G401.6 (cell line): ENCODE results near the gene SNX15.

ENCODE experiments used
- FAIRE-seq: peaks from 2 replicates; lab custom pipeline; 2012; peaks lifted over from hg19 to GRCh38; lab: Jason Lieb, UNC

SNX15 gene

DNA sequence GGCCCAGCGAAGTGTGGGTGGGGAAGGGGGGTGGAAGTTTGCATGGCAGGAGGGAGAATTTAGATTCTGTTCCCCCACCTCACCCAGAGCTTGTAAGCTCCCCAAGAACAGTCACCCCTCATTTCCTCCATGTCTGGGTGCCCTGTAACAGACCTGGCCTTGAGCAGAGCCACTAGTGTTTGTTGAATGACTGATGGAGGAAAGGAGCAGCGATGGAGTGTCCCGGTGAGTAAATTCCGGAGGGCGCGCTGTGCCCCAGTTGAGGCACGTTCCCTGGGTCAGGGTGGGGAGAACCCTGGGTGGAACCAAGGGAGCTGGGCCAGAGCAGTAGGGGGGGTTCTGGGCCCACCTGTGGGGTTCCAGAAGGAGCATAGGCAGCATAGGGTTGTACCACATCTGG lies 30.3 kb downstream of the SNX15 start:
- FAIRE-seq = no peak

DNA sequence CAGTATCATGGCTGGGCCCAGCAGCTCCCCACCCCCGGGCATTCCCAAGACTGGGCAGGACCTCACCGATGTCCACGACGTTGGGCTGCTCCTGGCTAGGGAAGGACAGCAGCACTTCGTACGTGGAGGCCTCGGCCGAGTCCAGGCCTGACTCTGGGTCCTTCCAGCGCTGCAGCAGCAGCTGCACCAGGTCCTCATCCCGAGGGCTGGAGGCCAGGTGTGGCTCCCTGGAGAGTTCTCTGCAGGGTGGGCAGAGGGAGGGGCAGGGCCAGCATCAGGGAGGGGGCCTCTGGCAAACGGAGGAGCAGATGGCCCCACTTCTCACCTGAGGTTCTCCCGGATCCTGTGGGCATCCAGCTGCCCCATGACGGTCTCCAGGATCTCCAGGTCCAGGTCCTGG lies 30.8 kb downstream of the SNX15 start:
- no peak for FAIRE-seq

DNA sequence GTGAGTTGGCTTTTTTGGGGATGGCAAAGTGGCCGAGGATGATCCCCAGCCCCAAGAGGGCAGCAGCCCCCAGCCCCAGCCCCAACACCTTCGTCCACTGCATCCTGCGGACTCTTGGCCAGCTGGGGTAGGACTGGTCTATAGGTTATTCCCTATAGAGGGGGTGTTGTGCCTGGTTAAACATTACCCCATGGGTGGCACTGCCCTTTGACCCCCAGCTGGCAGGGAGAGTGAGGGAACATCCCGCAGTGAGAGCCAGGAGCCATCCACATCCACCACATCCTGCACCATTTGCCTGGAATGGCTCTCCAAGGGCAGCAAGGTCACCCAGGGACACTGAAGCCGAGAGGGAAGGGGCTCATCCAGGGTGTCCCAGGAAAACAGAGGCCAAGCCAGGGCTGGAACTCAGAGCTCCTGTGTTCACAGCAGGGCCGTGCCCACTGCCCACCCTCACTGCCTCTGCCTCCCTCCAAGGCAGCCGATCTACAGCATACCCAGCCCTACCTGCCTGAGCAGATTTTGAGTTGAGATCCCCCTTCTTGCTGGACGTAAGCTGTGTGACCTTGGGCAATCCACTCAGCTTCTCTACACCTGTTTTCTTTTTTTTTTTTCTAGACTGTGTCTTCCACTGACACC lies 31.3 kb downstream of the SNX15 start, which contains the start of gene NAALADL1:
NAALADL1 (minus strand) TSS at position 135 of the 636 bp plus-strand sequence; CDS start at position 103, 32 bp downstream.
- FAIRE-seq = no peak

DNA sequence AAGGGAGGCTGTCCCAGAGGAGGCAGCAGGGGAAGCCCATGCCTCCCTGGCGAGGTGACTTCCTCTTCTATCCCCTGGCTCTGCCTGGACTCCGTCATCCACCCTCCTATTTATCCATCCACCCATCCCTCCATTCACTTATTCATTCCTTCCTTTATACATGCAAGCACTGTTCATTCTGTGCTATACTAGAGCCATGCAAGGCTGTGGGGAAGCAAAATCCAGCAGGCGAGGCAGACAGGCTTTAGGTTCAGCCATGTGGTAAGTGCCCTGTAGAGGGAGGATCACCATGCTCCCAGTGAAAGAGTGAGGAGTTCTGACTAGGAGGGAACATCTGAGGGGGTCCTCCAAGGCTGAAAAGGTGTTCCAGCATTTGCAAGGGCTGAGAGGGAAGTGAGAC lies 32.3 kb downstream of the SNX15 start:
- no peak for FAIRE-seq

DNA sequence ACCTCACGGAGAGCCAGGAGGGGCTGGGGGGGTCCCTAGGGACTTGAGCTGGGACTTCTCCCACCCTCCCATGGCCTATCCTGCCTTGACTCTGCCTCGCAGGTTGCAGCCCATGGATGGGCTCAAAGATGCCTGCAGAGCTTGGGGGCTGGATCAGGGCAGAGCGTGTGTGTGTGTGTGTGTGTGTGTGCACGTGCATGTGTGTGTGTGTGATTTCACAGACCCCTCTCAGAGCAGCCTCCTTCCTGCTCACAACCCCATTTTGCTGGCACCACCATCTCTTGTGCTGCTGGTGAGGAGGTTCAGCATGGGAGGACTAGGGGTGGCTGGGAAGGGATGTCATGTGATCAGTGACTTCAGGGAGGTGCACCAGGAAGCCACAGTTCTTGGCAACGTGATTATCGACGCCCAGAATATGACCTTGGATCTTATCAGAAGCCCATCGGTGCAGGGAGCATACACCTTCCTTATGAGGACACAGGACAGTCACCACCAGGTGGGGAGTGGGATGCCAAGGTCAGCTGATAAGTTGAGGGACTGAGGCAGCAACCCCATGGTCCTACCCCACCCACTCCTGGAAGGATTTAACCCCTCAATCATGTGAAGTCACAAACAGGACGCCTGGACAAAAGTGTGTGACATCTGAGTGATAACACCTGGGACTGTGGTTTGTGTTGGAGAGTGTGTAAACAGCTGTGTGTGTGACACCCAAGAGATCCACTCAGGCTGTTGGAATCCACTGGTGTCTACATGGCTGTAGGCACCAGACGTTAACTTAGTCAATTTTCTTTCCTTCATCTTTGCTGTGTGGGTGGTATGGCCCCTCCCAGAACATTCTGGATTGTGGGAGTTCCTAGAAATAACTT lies 33.0 kb downstream of the SNX15 start:
- no peak for FAIRE-seq

DNA sequence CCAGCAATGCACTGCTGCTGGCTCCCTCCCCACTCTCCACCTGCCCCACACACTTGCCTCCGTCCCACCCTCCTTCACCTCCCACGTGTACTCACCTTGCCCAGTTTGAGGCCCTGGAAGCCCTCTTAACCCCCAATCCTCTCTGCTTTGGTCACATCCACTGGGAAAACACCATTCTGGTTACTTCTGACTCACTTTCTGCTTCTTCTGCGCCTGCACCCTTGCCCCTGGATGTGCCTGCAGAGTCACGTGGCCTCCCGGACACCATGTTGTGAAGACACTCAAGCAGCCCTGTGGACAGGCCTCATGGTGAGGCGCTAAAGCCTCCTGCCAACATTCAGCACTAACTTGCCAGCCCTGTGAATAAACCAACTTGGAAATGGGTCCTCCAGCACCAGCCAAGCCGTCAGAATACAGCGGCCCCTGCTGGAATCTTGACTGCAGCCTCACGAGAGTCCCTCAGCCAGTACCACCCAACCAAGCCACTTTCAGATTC lies 33.7 kb downstream of the SNX15 start:
- no peak for FAIRE-seq

GRCh38 chr11:65063532-65063931 lies 36.3 kb downstream of the SNX15 start:
- FAIRE-seq = no peak

GRCh38 chr11:65064847-65065240 lies 37.6 kb downstream of the SNX15 start:
- no peak for FAIRE-seq

DNA sequence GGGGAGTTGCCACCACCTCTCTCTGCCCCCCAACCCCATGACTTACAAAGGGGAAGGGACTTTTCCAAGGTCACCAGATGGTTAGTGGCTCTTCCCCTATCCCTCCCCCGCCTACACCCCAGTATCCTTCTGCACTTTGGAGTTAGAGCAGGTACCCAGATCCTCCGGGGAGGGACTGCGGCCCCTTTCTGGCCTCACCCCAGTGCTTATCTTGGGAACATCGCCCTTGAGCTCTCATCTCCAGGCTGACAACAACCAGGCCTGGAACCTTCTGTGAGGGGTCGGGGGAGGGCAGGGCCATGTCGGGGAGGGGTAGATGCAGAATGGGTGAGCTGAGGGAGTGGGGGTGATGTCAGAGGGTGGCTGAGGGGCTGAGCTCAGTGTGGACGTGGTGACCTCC lies 38.6 kb downstream of the SNX15 start:
- no peak for FAIRE-seq

DNA sequence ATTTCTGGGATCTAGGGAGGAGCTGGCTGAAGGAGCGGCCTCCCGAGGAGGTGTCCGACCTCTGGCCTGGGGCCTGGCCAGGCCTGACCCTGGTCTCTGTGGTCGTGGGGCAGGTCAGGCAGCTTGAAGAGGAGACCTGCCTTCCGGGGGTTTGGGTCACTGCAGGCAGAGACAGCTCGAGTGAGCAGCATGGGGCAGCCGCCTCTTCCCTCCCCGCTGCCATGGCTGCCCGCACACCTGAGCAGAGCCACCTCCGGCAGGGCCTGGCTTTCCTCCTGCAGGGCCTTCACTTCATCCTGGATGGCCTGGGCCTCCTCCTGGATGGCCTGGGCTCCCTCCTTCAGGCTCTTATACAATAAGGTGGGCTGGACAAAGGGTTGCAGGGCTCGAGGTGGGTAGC lies 39.1 kb downstream of the SNX15 start:
- no peak for FAIRE-seq

DNA sequence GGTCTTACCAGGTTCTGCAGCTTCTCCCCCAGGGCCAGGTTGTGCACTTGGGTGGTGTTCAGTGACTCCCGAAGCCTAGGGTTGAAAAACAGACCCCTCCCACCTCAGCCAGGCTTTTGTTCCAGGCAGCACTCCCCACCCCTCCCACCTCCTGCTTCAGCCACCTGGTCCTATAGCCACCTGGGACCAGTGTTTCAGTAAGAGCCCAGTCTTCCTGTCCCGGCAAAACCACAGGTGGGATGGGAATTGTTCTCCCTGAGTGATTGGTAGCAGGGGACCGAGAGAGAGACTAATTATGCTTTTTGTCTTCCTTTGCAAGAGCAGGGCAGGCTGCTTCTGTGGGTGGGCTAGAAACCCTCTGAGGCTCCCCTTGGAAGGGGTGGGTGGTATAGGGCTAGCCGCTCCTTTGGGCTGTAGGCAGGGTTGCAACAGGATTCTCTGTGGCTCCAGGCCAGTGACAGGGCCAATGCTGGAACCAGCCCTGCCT lies 39.6 kb downstream of the SNX15 start:
- FAIRE-seq = no peak

DNA sequence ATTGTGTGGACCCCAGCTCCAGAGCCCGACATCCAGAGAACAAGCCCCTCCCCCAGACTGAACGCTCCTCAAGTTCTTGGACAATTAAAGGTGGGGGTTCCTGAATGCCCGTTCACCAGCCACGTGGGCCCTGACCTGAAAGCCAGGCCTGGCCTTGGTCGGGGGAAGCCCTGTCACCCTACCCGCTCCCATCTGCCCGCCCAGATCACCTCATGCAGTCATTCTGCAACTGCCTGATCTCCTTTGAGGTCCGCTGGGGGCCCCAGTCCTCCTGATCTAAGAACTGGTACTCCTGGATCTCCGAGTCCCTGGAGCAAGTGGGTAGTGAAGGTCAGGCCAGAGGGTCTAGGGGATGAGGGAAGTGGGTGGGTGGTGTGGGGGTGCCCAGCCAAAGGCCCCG lies 40.2 kb downstream of the SNX15 start:
- FAIRE-seq = no peak

DNA sequence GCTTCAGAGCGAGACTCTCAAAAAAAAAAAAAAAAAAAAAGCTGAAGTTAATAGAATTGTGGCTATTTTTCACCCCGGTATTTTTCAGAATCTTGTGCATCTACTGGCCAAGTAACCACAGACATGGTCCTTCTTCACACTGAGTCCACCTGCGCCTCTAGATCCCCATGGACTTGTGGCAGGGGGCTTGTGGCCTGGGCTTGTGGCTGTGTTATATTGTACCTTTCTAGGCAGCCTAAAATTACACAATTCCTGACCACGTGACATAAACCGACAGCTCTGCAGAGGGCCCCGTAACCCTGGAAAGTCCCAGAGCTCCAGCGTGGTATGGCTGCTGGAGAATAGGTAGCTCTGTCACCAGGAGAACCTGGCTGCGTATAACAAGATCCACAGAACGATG lies 42.0 kb downstream of the SNX15 start:
- no peak for FAIRE-seq

DNA sequence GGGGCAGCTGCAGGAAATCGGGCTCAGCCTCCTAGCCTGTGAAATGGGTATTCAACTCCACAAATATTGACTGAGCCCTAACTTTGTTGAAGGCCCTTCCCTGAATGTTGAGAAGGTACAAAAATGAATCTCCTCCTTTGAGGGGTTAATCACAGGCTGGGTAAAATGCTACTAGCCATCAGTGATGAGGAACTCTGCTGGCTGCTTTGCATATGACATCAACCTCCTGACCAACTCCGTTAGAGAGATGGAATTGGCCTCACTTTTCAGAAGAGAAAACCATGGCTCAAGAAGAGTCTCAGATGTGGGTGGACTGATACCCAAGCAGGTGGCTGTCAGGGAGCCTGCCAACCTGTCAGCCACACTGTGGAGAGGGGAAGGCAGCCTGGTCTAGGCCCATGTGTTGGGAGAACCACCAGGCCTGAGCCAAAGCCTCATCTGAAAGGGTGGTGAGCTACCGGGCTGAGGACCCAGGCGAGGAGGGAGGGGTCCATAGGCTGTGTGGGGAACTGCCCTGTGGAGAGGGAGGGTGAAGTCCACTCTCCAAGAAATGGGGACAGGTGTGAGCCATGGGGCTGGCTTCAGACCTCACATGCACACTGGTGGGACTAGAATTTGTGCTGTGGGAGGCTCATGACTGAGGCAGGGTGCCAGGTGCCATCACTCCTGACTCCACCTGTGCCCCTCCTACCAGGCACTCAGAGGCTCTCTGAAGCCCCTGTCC lies 44.8 kb downstream of the SNX15 start:
- FAIRE-seq = no peak

- FAIRE-seq = no peak
Observed at GRCh38 chr11:65072631-65072966, 45.4 kb downstream of the SNX15 start.

DNA sequence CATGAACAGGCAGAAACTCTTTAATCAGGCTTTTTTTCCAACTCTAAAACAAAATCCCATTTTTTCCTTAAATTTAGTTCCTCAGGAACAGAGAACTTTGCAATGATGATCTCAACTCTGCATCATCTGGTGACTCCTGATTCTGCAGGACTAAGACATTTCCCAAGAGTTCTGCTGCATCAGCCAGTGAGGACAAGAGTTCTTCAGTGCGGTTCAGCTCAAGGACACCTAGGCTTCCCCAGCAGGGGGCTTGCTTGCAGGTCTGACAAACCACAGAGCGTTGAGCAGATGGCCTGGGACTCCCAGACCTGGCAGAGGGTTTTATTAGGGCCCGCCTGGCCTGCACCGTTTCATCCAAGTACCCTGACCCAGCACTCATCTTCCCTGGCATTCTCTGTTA lies 50.2 kb downstream of the SNX15 start:
- FAIRE-seq = no peak

GRCh38 chr11:65078151-65078550 lies 50.9 kb downstream of the SNX15 start:
- FAIRE-seq = no peak

DNA sequence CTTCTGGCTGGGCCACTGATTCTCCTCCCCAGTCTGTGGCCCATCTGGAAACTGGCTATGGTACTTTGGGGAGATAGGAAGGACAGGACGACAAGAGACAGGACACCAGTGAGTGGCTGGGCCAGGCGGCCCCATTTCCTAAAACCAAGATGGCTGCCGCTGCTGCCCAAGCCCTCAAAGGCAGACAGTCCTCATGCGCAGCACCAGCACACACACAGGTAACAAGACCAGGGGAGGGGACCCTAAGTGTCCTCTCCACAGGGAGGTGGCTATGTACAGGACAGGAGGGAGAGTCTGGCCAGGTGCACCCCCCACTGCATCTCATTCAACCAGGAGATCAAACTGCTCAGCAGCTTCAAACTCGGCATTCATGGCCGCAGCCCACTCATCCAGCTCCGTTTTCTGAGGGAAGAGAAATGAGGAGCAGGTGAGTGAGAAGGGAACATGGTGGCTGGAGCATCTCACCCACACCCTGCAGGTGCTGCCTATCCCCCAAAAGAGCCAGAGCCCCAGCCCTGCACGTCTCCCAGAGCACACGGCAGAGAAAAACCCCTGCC lies 51.6 kb downstream of the SNX15 start:
- FAIRE-seq = no peak

DNA sequence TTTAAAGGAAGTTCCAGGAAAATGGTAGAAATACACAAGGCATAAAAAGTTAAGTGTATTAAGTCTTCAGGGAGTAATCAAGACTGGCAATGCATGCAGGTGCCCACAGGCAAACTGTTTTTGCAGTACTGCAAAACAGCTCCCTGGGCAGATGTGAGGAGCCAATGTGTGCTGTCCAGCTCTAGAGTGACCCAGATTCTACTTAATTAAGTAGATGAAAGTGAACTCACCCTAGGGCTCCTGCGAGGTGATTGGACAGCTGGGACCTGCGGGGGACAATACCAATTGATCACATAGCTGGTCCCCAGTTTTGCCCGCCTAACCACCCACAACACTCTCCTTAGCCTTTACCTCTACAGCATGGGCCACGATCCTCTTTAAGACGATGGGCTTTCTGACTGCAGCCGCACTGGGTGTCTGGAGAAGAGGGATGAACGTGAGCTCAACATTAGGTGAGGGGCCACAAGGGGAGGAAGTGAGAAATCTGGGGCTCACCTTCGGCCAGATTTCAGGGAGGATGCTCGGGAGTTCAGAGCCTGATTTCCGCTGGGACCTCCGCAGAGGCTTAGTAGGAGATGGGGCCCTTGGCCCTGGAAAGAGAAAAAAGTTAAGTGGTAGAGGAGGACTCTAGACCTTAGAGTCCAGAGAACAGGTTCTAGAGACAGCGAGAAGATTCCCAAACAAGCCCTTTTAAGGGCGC lies 56.0 kb downstream of the SNX15 start:
- no peak for FAIRE-seq

- peak; percentile 49 for FAIRE-seq
Observed at GRCh38 chr11:65083834-65084597, 56.8 kb downstream of the SNX15 start, which contains the start of the genes CDCA5 and ZFPL1. Gene CDCA5 (minus strand): TSS chr11:65084040. CDS start chr11:65083978, 62 bp downstream. Gene ZFPL1 (plus strand): TSS chr11:65084222. CDS start chr11:65084699, 477 bp downstream.
